ENCODE results near the gene SPON1.

DNA sequence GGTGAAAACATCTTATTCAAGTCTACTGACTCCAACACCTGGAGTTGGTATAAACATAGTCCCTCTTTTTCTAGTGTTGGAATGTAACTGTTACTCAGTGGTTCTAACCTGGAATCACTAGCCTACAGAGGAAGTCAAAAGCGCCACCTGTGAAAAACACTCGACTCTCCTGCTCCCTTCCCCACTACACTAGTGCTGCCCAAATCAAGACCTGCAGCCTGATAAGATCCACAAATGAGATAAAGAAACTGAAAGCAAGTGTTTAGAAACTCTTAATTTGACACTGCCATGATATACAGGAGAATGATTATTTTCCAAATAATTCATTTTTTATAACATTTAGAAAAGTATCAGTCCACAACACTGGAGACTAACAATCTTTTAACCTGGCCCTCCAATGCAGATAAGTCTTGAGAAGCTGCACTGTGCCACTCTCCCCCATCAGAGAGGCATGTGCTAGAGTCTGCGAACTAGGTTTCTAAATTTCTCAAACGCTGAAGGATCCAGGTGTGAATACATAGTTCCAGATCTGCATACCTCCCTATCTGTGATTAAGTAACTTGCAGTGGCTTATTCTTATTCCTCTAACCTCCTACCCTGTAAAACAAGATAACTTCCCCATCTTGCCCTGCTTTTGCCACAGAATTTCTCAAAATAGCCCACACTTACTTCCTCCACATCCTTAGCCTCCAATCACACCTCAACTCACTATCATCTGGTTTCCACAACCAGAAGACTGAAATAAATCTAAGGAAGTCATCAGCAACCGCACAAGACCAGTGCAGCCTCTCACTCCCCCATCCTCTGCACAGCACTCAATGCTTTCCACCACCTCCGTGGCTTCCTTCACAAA, 308.4 kb downstream of the SPON1 start:
- TF ChIP-seq, protein P1, sequence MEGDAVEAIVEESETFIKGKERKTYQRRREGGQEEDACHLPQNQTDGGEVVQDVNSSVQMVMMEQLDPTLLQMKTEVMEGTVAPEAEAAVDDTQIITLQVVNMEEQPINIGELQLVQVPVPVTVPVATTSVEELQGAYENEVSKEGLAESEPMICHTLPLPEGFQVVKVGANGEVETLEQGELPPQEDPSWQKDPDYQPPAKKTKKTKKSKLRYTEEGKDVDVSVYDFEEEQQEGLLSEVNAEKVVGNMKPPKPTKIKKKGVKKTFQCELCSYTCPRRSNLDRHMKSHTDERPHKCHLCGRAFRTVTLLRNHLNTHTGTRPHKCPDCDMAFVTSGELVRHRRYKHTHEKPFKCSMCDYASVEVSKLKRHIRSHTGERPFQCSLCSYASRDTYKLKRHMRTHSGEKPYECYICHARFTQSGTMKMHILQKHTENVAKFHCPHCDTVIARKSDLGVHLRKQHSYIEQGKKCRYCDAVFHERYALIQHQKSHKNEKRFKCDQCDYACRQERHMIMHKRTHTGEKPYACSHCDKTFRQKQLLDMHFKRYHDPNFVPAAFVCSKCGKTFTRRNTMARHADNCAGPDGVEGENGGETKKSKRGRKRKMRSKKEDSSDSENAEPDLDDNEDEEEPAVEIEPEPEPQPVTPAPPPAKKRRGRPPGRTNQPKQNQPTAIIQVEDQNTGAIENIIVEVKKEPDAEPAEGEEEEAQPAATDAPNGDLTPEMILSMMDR (IDR thresholded peaks at IDR 0.05; ENCODE audit: control extremely low read depth in 1 of 3, insufficient read depth in 1 of 3, low read depth in 1 of 3, low read length in 3 of 3) = no peak
- no peak for TF ChIP-seq RBBP5 (IDR thresholded peaks at IDR 0.05; ENCODE audit: borderline replicate concordance, low read depth, low read length)
- no peak for TF ChIP-seq POLR2A (IDR thresholded peaks at IDR 0.05; ENCODE audit: control extremely low read depth in 1 of 2, low read depth in 2 of 2, low read length in 2 of 2)
- TF ChIP-seq EP300 (IDR thresholded peaks at IDR 0.05; ENCODE audit: borderline replicate concordance in 1 of 2, low read depth in 2 of 2, low read length in 2 of 2) = no peak
- no peak for TF ChIP-seq TAF1 (IDR thresholded peaks at IDR 0.05; ENCODE audit: low read depth, low read length)
- no peak for TF ChIP-seq YY1 (IDR thresholded peaks at IDR 0.05; ENCODE audit: low read depth, low read length)
- TF ChIP-seq RNF2 (IDR thresholded peaks at IDR 0.05; ENCODE audit: borderline replicate concordance, low read depth, low read length, missing control alignments, poor library complexity, severe bottlenecking) = no peak
- no peak for TF ChIP-seq BRCA1 (IDR thresholded peaks at IDR 0.05; ENCODE audit: low read depth, low read length)
- no peak for TF ChIP-seq RXRA (IDR thresholded peaks at IDR 0.05; ENCODE audit: insufficient read depth, low read depth, low read length)
- TF ChIP-seq, protein P2, sequence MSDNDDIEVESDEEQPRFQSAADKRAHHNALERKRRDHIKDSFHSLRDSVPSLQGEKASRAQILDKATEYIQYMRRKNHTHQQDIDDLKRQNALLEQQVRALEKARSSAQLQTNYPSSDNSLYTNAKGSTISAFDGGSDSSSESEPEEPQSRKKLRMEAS (IDR thresholded peaks at IDR 0.05) = no peak
- TF ChIP-seq, protein P3, sequence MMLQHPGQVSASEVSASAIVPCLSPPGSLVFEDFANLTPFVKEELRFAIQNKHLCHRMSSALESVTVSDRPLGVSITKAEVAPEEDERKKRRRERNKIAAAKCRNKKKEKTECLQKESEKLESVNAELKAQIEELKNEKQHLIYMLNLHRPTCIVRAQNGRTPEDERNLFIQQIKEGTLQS (IDR thresholded peaks at IDR 0.05; ENCODE audit: insufficient read depth, low read depth, low read length) = no peak
- TF ChIP-seq MAFK (IDR thresholded peaks at IDR 0.05; ENCODE audit: low read depth, low read length) = no peak
